Measurements from ENCODE around the gene MYO1E.
"Not testable (repeated sequence)": the region's sequence is repeated elsewhere in the genome, so short reads cannot be mapped to it uniquely, and the experiment has no call there.

Gene MYO1E

GRCh38 chr15:59185725-59186124 is 186.9 kb downstream of the MYO1E start:
- peak; percentile 70 to 77 (median 76) for DNase-seq

- peak; percentile 59 to 74 (median 72) for DNase-seq
Observed at GRCh38 chr15:59180945-59181600, 191.6 kb downstream of the MYO1E start.

- DNase-seq, result peak; percentile 41 to 47 (median 47)
Observed at GRCh38 chr15:59179717-59180116, 193.0 kb downstream of the MYO1E start.

GRCh38 chr15:59178151-59178695 is 194.4 kb downstream of the MYO1E start:
- DNase-seq, result no peak

GRCh38 chr15:59177317-59177660 is 195.4 kb downstream of the MYO1E start:
- DNase-seq, result peak; percentile 87 to 96 (median 95)

- peak; percentile 58 to 86 (median 86) for DNase-seq
Observed at GRCh38 chr15:59176653-59177316, 195.9 kb downstream of the MYO1E start.

GRCh38 chr15:59174835-59175831 is 197.5 kb downstream of the MYO1E start:
- peak; percentile 87 to 94 (median 94) for DNase-seq

GRCh38 chr15:59174151-59174834 is 198.4 kb downstream of the MYO1E start:
- peak; percentile 54 to 60 (median 55) for DNase-seq

- DNase-seq, result no peak
Observed at GRCh38 chr15:59173194-59173593, 199.5 kb downstream of the MYO1E start.

- DNase-seq, result no peak
Observed at GRCh38 chr15:59172289-59172901, 200.3 kb downstream of the MYO1E start.

- DNase-seq, result no peak
Observed at GRCh38 chr15:59171067-59171397, 201.6 kb downstream of the MYO1E start.

GRCh38 chr15:59170295-59171066 is 202.2 kb downstream of the MYO1E start:
- peak in 1 of 3 donors; percentile 41 for DNase-seq

- peak; percentile 79 to 98 (median 97) for DNase-seq
Observed at GRCh38 chr15:59169251-59169708, 203.4 kb downstream of the MYO1E start.

- DNase-seq, result peak; percentile 71 to 75 (median 73)
Observed at GRCh38 chr15:59168536-59168935, 204.1 kb downstream of the MYO1E start.

- no peak for DNase-seq
Observed at GRCh38 chr15:59166601-59167265, 205.9 kb downstream of the MYO1E start.

- no peak for DNase-seq
Observed at GRCh38 chr15:59166166-59166565, 206.5 kb downstream of the MYO1E start.

- no peak for DNase-seq
Observed at GRCh38 chr15:59165726-59166125, 206.9 kb downstream of the MYO1E start.

- not testable (repeated sequence) for DNase-seq
Observed at GRCh38 chr15:59162080-59162479, 210.6 kb downstream of the MYO1E start.

GRCh38 chr15:59160880-59161593 is 211.6 kb downstream of the MYO1E start:
- DNase-seq, result peak in 1 of 3 donors; percentile 47

GRCh38 chr15:59159210-59159609 is 213.5 kb downstream of the MYO1E start:
- no peak for DNase-seq

All from suppressor macrophage treated with lipopolysaccharide for 1 hour (primary cell).